ENCODE measurements around the gene NFKBIE. TPM values are rescaled to one million over a fixed set of nuclear protein-coding genes. Genes with fewer than 3 reads are reported as not detected.

The NFKBIE gene
- total RNA-seq, 4 donors from 2014 or later: 7.0 to 10.4 (median 8.5) TPM

- H3K4me3 ChIP-seq: no peak overlapping the region
- H3K4me1 ChIP-seq: peaks cover 26 to 58% (median 46%) of the 10 kb centered on the region in 4 donors
- no peaks in the 10 kb centered on the region for H3K9me3 ChIP-seq
- intact Hi-C loops (cut with DNase I): no loop called here
- WGBS: 85% methylated on average over 3 of the region's 3 CpGs
- peaks cover 0 to 5% (median 0%) of the 10 kb centered on the region in 4 donors for H3K36me3 ChIP-seq
- no peak overlapping the region for H3K27ac ChIP-seq (replicated peaks in 1 of 4)
- H3K27me3 ChIP-seq: peaks cover 4 to 35% (median 19%) of the 10 kb centered on the region in 4 donors
- no peak for DNase-seq (ENCODE audit: extremely low spot score)
- TF ChIP-seq, protein P1, sequence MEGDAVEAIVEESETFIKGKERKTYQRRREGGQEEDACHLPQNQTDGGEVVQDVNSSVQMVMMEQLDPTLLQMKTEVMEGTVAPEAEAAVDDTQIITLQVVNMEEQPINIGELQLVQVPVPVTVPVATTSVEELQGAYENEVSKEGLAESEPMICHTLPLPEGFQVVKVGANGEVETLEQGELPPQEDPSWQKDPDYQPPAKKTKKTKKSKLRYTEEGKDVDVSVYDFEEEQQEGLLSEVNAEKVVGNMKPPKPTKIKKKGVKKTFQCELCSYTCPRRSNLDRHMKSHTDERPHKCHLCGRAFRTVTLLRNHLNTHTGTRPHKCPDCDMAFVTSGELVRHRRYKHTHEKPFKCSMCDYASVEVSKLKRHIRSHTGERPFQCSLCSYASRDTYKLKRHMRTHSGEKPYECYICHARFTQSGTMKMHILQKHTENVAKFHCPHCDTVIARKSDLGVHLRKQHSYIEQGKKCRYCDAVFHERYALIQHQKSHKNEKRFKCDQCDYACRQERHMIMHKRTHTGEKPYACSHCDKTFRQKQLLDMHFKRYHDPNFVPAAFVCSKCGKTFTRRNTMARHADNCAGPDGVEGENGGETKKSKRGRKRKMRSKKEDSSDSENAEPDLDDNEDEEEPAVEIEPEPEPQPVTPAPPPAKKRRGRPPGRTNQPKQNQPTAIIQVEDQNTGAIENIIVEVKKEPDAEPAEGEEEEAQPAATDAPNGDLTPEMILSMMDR (IDR thresholded peaks at IDR 0.05): no peak
- TF ChIP-seq POLR2AphosphoS5 (IDR thresholded peaks at IDR 0.05) (no peak), EP300 (IDR thresholded peaks at IDR 0.05) (no peak), POLR2A (IDR thresholded peaks at IDR 0.05; ENCODE audit: low read depth) (no peak)
These were observed 996 bp upstream of the NFKBIE start for GRCh38 chr6:44266347-44266746.

GRCh38 chr6:44265722-44266233 lies 427 bp upstream of the NFKBIE start:
- WGBS: 65% methylated on average over 17 of the region's 17 CpGs
- Histone ChIP-seq H3K4me1 (peaks cover 26 to 52% (median 40%) of the 10 kb centered on the region in 4 donors), H3K27me3 (peaks cover 4 to 29% (median 15%) of the 10 kb centered on the region in 4 donors), H3K4me3 (peak overlapping the region; percentile 75 to 86 (median 80)), H3K27ac (replicated peaks in 1 of 4) (peak overlapping the region; percentile 85 to 90 (median 86)), H3K36me3 (peaks cover 0 to 6% (median 0%) of the 10 kb centered on the region in 4 donors), H3K9me3 (no peaks in the 10 kb centered on the region)
- no peak for TF ChIP-seq POLR2A (IDR thresholded peaks at IDR 0.05; ENCODE audit: low read depth)
- TF ChIP-seq, protein P1 (IDR thresholded peaks at IDR 0.05): no peak
- no peak for TF ChIP-seq EP300 (IDR thresholded peaks at IDR 0.05)
- TF ChIP-seq POLR2AphosphoS5 (IDR thresholded peaks at IDR 0.05): no peak
- intact Hi-C loops (cut with DNase I): no loop called here
- no peak for DNase-seq (ENCODE audit: extremely low spot score)

DNA sequence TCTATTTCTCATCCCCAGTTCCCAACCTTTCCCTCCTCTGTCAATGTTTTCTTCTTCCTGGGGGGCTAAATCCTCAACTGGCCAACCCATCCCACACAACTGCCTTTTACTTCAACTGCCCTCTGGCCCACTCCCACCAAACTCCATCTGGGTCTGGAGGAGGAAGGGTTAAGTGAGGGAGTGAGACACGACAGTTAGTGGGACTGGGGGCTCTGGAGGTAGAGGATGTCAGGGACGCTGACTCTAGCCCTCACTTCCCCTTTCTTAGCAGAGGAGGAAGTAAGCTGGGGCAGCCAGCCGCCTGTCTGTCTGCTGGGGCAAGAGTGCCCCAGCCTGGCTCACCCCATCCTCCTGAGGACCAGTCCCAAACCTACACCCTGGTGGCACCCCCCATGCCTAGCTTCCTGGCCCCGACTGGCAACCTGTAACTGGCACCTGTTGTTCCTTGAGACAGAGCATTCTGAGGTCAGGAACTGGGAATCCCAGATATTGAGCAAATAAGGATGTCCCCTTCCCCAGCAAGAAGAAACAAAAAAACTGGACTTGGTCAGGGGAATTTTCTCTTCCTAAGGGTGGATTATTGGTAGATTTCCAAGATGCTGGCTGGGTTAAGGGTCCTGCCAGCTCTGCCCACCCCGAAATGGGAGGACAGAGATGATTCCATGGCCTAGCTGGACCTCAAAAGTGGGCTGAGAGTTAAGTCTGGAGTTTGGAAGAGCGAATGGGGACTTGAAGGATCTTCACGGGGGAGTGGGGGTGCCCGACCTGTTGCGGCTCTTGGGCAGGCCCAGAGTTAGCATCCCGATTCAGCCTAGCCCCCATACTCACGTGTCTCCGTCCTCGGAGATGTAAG lies 971 bp downstream of the NFKBIE start:
- DNase-seq (ENCODE audit: extremely low spot score): no peak
- TF ChIP-seq POLR2A (IDR thresholded peaks at IDR 0.05; ENCODE audit: low read depth) (no peak), POLR2AphosphoS5 (IDR thresholded peaks at IDR 0.05) (no peak), EP300 (IDR thresholded peaks at IDR 0.05) (no peak)
- TF ChIP-seq, protein P1 (IDR thresholded peaks at IDR 0.05): no peak
- H3K4me1 ChIP-seq: peaks cover 21 to 44% (median 33%) of the 10 kb centered on the region in 4 donors
- H3K27ac ChIP-seq (replicated peaks in 1 of 4): peak overlapping the region; percentile 85 to 90 (median 86)
- intact Hi-C loops (cut with DNase I): no loop called here
- H3K9me3 ChIP-seq: no peaks in the 10 kb centered on the region
- peak overlapping the region; percentile 75 to 86 (median 80) for H3K4me3 ChIP-seq
- 7% methylated on average over 10 of the region's 13 CpGs for WGBS
- H3K27me3 ChIP-seq: peaks cover 4 to 16% (median 6%) of the 10 kb centered on the region in 4 donors
- H3K36me3 ChIP-seq: peaks cover 0 to 16% (median 4%) of the 10 kb centered on the region in 4 donors

DNA sequence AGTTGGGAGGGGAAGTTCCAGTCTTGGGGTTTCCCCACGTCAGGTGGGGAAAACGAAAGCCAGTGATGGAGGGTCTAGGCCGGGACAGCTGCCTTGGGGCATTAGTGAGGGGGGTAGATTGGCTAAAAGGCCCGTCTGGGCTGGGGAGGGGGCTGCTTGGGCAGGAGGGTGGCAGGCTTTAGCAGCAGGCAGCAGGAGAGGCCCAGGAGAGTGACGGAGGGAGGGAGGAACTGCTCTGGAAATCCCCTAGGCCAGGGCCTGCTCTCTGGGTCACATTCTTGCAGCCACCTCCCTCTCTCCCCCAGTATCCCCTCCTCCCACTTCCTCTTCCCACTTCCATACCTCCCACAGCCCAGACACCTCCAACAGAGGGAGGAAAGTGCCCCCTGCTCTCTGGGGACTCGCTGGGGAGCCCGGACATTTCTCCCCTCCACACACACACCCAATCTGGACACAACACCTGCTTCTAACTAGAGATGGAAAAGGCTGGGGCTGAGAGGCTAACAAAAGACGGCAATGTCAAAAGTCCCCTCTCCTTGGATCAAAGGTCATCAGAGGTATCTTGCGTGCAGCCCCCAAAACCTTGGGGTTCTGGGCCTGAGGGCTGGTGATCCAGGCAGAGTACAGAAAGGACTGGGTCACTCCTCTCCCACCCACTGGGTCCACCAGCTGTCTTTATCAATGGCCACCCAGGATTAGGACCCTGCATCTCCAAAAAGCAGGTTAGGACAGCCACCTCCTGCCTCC lies 1.8 kb downstream of the NFKBIE start:
- peaks cover 0 to 25% (median 9%) of the 10 kb centered on the region in 4 donors for H3K36me3 ChIP-seq
- 55% methylated on average over 9 of the region's 9 CpGs for WGBS
- TF ChIP-seq EP300 (IDR thresholded peaks at IDR 0.05) (no peak), POLR2AphosphoS5 (IDR thresholded peaks at IDR 0.05) (no peak), POLR2A (IDR thresholded peaks at IDR 0.05; ENCODE audit: low read depth) (no peak)
- TF ChIP-seq, protein P1 (IDR thresholded peaks at IDR 0.05): no peak
- no peaks in the 10 kb centered on the region for H3K9me3 ChIP-seq
- intact Hi-C loops (cut with DNase I): no loop called here
- H3K27me3 ChIP-seq: peaks cover 0 to 8% (median under 1%) of the 10 kb centered on the region in 4 donors
- H3K4me1 ChIP-seq: peaks cover 21 to 44% (median 33%) of the 10 kb centered on the region in 4 donors
- no peak for DNase-seq (ENCODE audit: extremely low spot score)
- H3K27ac ChIP-seq (replicated peaks in 1 of 4): peak overlapping the region in 1 of 4 donors; percentile 87
- H3K4me3 ChIP-seq: peak overlapping the region; percentile 75 to 86 (median 80)

Data from esophagus muscularis mucosa (tissue), 4 donors.